ENCODE data around the gene USH2A. TPM values are rescaled to one million over a fixed set of nuclear protein-coding genes. Genes with fewer than 3 reads are reported as not detected.

The USH2A gene
- polyA plus RNA-seq, 3 donors: not detected

GRCh38 chr1:216210081-216210480 is 213.2 kb downstream of the USH2A start:
- no peak for TF ChIP-seq CTCF (IDR thresholded peaks at IDR 0.05)
- Histone ChIP-seq H3K79me2 (ENCODE audit: insufficient read depth, low read length) (no peaks in the 10 kb centered on the region), H3K9ac (ENCODE audit: insufficient read depth, low read length, poor library complexity, severe bottlenecking) (no peak overlapping the region), H3K36me3 (replicated peaks in 1 of 2; ENCODE audit: control insufficient read depth in 1 of 2, insufficient read depth in 2 of 2, low read length in 2 of 2) (no peaks in the 10 kb centered on the region), H3K9me3 (replicated peaks in 1 of 2; ENCODE audit: control insufficient read depth in 1 of 2, insufficient read depth in 1 of 2, low read length in 2 of 2) (no peaks in the 10 kb centered on the region), H2AFZ (ENCODE audit: insufficient read depth, low read depth, low read length, poor library complexity, severe bottlenecking) (no peak overlapping the region), H3K4me1 (ENCODE audit: control insufficient read depth in 1 of 2, insufficient read depth in 2 of 2, low read length in 2 of 2) (no peaks in the 10 kb centered on the region), H3K4me3 (replicated peaks in 1 of 3; ENCODE audit: low read depth in 2 of 3, low read length in 3 of 3) (no peak overlapping the region), H3K4me2 (replicated peaks; ENCODE audit: extremely low read depth, low read length, poor library complexity, severe bottlenecking) (no peak overlapping the region), H3K27ac (ENCODE audit: low read depth in 1 of 2, low read length in 2 of 2) (no peak overlapping the region), H4K20me1 (ENCODE audit: insufficient read depth, low read length) (no peaks in the 10 kb centered on the region), H3K27me3 (ENCODE audit: control insufficient read depth in 2 of 2, insufficient read depth in 2 of 2, low read length in 2 of 2) (no peaks in the 10 kb centered on the region)
- H3K9me3 Mint-ChIP-seq: peaks cover 0 to 2% (median 0%) of the 10 kb centered on the region in 7 donors
- 90% methylated on average over 2 of the region's 4 CpGs for WGBS (ENCODE audit: insufficient coverage)
- H3K4me3 Mint-ChIP-seq: no peak overlapping the region
- no peak for DNase-seq
- no peaks in the 10 kb centered on the region for H3K36me3 Mint-ChIP-seq
- no peaks in the 10 kb centered on the region for H3K27me3 Mint-ChIP-seq (ENCODE audit: low read depth in 3 of 3)
- intact Hi-C loops (cut with micrococcal nuclease): no loop called here
- H3K27ac Mint-ChIP-seq: no peak overlapping the region
- no peaks in the 10 kb centered on the region for H3K4me1 Mint-ChIP-seq

GRCh38 chr1:216209125-216209524 is 214.1 kb downstream of the USH2A start:
- no peak overlapping the region for H3K27ac ChIP-seq (ENCODE audit: low read depth in 1 of 2, low read length in 2 of 2)
- no peak for TF ChIP-seq CTCF (IDR thresholded peaks at IDR 0.05)
- H3K9me3 ChIP-seq (replicated peaks in 1 of 2; ENCODE audit: control insufficient read depth in 1 of 2, insufficient read depth in 1 of 2, low read length in 2 of 2): no peaks in the 10 kb centered on the region
- H4K20me1 ChIP-seq (ENCODE audit: insufficient read depth, low read length): no peaks in the 10 kb centered on the region
- no peaks in the 10 kb centered on the region for H3K27me3 ChIP-seq (ENCODE audit: control insufficient read depth in 2 of 2, insufficient read depth in 2 of 2, low read length in 2 of 2)
- H3K4me3 Mint-ChIP-seq: no peak overlapping the region
- WGBS (ENCODE audit: insufficient coverage): no CpG with 5 or more reads among the region's 1 CpG
- no peak overlapping the region for H3K4me2 ChIP-seq (replicated peaks; ENCODE audit: extremely low read depth, low read length, poor library complexity, severe bottlenecking)
- H3K79me2 ChIP-seq (ENCODE audit: insufficient read depth, low read length): no peaks in the 10 kb centered on the region
- no peaks in the 10 kb centered on the region for H3K36me3 ChIP-seq (replicated peaks in 1 of 2; ENCODE audit: control insufficient read depth in 1 of 2, insufficient read depth in 2 of 2, low read length in 2 of 2)
- intact Hi-C loops (cut with micrococcal nuclease): no loop called here
- no peak for DNase-seq
- H3K4me1 ChIP-seq (ENCODE audit: control insufficient read depth in 1 of 2, insufficient read depth in 2 of 2, low read length in 2 of 2): no peaks in the 10 kb centered on the region
- no peaks in the 10 kb centered on the region for H3K36me3 Mint-ChIP-seq
- peak overlapping the region in 1 of 7 donors; percentile 71 for H3K27ac Mint-ChIP-seq
- H3K4me1 Mint-ChIP-seq: no peaks in the 10 kb centered on the region
- peaks cover 0 to 2% (median 0%) of the 10 kb centered on the region in 7 donors for H3K9me3 Mint-ChIP-seq
- no peak overlapping the region for H3K9ac ChIP-seq (ENCODE audit: insufficient read depth, low read length, poor library complexity, severe bottlenecking)
- H3K27me3 Mint-ChIP-seq (ENCODE audit: low read depth in 3 of 3): no peaks in the 10 kb centered on the region
- H3K4me3 ChIP-seq (replicated peaks in 1 of 3; ENCODE audit: low read depth in 2 of 3, low read length in 3 of 3): no peak overlapping the region
- H2AFZ ChIP-seq (ENCODE audit: insufficient read depth, low read depth, low read length, poor library complexity, severe bottlenecking): no peak overlapping the region
